Medulla oblongata (tissue), 1 donor: ENCODE measurements around the gene ANKIB1.
A peak's percentile ranks its signal among the peaks of the same experiment; 100 is the strongest.
"Not testable (repeated sequence)": the region's sequence is repeated elsewhere in the genome, so short reads cannot be mapped to it uniquely, and the experiment has no call there.

Experiments
- DNase-seq: peaks from one replicate; pipeline ENCODE4 v3.0.0-alpha.2; 2015; ENCODE audit errors: extremely low spot score

Gene ANKIB1

DNA sequence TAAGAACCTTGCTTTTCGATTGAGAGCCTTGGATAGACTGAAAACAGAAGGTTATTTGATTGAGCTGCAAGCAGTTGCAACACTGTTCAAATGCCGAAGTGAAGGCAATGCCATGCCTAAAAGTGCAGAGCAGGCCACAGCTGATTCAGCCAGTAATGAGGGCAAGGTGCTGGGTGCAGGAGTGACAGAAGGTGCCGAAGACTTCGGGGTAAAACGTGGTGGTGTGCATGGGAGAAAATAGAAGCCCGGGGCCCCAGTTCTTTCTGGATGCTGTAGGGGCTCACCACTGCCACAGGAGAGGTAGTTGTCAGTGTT is 157.9 kb downstream of the ANKIB1 start:
- DNase-seq = no peak

DNA sequence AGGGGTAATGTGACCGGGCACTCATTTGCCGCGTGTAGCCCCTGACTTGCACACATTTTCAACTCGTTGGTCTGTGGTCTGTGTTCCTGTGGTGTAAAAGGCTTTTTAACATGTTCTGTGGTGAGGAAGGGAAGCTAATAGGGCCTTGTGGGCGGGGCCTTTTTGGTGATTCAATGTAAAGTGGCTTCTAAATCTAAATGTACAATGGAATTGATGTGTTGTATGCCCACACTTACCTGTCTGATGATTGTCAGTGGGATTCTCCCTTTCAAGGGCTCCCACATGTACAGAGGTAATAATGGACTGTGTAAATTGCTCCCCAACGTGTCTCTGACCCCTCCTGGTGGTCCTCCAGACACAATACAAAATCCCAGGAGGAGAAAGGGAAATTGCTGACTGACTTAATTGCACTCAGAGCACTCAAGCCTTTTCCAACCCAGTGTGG is 158.4 kb downstream of the ANKIB1 start:
- no peak for DNase-seq

DNA sequence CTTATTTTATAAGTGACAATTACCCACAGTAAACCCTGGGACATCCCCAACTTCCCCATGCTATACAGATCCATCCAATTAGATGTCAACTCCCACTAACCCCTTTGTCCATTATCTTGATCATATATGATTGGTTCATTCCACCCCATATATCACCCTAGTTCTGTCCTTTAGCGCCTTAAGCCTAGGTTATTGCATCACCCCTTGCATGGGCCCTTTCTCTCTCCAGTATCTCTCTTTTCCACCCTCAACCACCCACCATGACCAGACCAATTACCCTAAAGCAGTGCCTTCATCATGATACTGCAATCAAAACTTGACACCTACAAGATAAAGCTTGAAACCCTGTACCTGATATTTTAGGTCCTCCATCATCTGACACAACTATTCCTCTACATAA is 163.6 kb downstream of the ANKIB1 start:
- no peak for DNase-seq

DNA sequence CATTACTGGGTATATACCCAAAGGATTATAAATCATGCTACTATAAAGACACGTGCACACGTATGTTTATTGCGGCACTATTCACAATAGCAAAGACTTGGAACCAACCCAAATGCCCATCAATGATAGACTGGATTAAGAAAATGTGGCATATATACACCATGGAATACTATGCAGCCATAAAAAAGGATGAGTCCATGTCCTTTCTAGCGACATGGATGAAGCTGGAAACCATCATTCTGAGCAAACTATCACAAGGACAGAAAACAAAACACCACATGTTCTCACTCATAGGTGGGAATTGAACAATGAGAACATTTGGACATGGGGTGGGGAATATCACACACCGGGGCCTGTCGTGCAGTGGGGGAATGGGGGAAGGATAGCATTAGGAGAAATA is 164.4 kb downstream of the ANKIB1 start:
- DNase-seq = not testable (repeated sequence)

DNA sequence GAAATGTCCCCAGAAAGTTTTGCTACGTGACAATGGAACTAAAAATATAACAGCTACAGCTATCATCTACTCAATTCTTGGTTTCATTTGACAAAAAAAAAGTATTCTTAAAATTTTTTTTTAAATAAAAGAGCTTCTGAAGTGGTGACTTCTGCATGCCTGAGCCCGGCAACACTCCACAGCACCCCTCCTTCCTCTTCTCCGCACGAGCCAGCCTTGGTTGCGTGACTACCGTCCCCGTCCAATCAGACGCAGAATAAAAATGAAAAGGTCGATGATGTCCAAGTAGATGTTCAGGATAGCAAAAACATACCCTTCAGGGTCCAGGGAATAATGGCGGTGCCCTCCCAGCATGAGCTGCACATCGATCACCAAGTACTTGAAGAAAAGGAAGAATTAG is 167.0 kb downstream of the ANKIB1 start:
- DNase-seq = no peak

DNA sequence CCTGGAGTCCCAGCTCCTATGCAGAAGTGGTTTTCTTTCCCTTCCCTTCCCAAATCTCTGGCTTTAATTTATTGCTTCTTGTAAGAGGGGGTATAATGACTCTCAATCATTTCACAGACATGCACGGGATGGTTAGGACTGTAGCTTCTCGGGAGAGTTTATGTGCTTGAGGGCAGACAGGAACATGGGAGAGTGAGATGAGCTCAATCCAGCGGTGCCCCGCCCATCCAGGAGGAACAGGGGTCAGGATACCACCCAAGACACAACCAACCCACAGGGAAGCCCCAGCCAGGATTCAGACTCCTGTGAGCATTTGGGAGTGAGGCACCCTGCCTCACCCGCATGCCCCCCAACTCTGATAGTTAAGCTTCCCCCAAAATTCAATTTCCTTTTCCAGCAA is 167.8 kb downstream of the ANKIB1 start:
- no peak for DNase-seq

DNA sequence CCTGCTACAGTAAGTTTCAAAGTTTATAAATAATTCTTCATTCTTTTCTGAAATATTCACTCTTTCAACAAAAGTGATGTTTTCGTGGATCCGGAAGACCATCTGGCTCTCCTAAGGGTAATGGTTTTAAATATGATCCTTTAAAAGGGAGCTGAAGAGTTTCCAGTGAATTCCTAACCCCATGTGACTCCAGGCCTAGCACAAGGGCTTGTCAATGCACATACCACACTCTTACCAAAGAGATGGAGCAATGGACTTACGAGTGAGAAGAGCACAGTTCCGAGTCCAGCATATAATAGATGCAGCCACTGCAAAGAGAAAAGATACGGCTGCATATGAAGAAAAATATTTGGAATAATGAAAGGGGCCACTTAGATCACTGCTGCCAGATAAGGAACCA is 169.5 kb downstream of the ANKIB1 start:
- DNase-seq = no peak

DNA sequence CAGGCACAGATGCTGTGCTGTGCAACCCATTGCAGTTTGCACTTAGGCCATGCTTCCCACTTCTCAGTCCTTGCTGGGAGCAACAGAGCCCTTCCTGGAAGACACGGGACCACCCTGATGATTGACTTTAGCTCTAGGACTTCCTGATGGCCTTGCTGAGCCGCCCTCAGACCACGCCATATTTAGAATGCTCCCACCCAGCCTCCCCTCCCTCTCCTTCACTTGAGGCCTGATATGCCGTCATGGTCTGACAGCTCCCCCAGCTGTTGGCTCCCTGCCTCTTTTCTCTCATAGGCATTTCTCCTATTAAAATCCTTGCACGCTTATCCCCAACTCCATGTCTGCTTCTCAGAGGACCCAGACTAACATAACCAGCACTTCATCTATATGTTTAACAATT is 172.1 kb downstream of the ANKIB1 start:
- DNase-seq = peak; percentile 15

DNA sequence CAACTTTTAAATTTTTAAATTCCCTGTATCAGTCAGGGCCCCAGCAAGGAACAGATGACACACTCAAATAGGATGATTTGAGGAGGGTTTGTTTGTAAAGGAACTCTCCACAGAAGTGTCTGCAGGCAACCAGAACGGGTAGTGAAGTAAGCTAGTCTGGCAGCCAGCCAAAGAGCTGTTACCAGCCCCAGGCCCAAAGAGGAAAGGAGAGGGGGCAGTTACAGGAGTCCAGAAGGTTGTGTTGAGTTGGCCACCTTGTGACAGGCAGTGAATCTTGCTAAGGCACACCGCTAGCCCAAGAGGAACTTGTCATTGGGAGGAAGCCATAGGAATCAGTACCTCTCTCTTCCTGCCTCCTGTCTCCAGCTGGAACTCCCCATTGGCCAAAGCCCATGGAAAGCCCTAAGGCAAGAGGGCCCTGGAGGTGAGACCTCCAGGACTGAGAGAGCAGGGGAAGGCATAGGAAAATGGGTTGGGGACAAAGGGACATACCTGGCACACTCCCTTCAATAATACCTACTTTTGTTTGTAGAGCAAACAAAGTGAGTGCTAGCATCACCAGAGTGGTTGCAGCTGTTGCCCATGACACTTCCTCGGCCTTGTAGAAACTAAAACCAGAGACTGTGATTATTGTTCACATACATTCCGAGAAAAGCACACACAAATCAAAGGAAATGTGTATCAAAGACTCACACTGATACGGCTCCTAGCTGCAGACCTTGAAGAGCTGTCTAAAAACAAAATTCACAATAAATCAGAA is 176.1 kb downstream of the ANKIB1 start:
- DNase-seq = no peak

DNA sequence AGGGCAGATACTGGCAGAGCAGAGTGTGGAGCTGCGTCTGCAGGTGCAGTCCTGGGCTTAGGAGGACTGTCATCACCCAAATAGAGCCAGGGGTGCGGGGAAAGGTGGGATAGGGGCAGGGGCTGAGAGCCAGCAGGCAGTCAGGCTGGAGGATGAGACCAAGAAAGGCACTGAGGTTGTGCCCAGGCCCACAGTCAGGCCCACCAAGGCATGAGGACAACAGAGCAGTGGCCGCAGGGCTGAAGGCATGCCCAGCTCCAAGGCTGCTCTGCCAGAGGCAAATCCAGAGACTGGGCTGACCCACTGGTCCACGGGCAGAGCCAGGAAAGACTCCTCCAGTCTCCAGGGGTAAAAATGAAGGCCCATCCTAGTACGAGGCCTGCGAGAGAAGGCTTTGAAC is 177.2 kb downstream of the ANKIB1 start:
- no peak for DNase-seq

DNA sequence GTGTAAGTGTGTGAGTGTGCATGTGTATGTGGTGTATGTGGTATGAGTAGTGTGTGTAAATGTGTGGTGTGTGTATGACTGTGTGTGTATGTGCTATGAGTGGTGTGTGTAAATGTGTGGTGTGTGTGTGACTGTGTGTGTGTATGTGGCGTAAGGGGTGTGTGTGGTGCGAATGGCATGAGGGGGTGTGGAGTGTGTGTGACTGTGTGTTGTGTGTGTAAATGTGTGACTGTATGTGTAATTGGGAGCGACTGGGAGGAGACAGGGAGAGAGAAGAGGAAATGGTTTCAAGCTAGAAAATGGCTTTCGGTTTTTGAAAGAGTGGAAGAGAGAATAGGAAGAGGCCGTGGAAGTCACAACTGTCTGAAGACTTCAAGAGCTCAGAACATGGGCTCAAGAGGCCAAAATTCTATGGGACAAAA is 177.9 kb downstream of the ANKIB1 start:
- DNase-seq = no peak

DNA sequence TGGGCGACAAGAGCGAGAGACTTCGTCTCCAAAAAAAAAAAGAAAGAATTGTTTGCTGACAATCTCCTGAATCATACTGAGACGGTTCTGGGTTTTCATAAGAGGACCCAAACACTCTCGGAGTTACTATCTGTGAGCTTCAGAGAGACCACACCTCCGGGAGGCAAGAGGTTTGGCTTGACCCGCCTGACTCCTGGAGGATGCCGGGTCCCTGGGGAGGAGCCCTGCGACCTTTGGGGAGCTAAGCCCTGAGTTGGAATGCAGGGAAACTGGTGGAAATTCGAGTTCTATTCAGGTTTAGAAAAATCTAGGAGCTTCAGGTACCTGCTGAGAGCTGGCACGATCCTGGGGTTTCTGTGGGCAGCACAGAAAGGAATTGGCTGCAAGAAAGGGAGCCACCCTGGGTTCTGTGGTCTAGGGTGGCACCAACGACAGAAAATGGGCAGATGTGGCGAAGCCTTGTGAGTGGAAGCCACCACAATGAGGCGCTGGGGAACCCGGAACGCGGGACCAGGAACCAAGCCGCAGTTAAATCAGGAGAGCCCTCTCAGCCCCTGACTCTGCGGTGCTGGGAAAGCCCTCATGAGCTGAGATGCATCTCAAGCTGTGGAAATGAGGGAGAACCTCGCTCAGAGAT is 179.7 kb downstream of the ANKIB1 start:
- DNase-seq = peak; percentile 28

DNA sequence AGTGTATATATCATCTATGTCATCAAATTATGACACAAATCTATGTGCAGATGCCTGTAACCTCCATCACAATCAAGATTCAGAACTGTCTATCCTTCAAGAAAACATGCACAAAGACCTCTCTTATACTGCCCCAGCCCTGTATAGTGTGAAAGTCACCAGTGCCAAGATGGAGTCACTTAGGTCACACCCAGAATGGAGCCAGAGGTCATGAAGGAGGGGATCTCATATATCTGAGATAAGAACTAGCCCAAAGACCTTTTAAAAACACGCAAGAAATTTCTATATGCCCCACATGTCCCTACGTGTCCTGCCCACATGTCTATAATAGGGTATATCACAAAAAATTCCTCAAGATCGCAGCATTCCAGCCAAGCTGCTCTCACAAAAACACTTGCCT is 181.4 kb downstream of the ANKIB1 start:
- no peak for DNase-seq

DNA sequence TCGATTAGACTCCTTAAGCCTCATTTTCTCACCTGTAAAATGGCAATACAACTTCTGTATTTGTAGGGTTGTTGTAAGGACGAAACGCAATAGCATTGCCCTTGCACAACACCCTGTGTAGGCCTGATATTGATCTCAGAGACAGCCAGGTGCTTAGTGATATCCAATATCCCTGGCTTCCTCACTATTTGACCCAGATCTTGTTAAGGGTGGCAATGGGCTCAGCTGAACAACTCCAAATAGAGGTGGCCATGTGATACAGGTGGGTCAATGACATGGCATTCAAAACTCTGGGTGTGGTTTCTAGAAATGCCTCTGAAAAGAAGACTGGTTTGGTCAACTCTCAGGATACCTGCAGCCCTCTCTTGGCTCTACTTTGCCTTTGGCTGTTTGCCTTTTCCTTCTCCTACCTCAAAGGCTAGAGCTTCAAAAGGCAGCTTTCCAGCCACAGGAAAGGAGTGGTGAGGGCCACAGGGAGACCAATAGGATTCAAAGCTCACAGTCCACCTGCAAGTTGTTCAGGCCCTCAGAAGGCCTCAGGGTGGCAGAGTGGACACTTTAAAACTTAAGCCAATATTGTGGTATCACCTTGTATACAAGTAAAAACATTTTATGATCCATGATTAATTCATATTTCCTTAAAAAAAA is 186.6 kb downstream of the ANKIB1 start:
- DNase-seq = no peak

DNA sequence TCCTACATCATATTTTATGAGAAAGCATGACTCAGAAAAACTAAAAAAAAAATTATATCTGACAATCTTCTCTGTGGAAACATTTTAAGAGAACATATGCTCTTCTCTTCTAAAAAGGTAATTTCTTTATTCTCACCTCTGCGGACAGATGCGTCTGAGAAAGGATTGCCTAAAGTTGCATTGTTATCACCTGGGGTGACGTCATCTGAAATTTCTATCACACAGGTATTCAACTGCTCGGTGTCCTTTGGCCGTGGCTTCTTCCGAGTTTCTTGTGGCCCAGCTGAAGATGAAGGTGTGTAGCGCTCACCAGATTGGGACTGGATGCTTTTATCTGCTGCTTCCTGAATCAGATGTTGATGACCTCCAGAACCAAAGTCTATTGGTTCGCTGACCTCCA is 187.2 kb downstream of the ANKIB1 start:
- DNase-seq = no peak

DNA sequence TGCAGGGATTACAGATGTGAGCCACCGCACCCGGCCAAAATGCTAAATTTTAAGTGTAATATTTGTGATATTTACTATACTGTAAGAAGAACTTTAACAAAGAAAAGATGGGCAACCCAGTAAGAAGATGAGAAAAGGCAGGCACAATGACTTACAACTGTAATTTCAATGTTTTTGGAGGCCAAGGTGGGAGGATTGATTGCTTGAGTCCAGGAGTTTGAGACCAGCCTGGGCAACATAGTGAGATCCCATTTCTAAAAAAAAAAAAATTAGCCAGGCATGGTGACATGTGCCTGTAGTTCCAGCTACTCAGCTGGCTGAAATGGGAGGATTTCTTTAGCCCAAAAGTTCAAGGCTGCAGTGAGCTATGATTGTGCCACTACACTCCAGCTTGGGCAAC is 189.8 kb downstream of the ANKIB1 start:
- DNase-seq = no peak

DNA sequence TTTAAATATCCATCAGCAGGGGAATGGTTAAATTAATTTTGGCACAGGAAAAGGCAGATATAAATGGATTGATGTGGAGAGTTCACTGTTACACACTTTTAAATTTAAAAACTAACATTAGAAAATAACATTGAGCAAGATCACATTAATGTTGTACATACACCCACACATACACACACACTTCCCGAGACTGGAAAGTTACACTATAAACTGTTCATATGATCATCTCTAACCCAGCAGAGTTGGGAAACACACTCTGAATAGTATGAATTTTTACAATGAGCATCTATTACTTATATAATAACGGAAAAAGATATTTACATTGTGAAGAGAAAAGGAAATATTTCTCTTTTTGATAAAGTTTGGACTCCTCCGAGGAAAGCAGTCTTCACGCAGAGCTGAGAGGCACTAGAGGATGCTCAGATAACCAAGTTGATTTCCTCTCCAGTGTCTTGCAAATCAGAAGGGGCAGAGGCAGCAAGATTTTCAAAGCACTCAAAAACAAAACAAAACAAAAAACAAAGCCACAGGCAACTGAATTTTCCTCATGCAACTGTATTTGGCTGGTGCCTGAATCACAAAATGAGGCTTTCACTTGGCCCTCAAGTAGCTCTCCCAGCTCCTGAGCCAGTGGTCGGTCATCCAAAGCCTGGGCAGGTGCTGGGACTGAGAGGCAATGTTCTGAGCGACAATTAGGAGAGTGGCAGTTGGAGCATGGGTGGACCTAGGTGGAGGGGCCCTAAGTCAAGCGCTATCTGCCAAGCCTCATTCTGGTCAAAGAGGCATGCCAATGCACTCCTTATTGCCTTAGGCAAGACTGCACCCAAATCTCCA is 191.1 kb downstream of the ANKIB1 start:
- DNase-seq = no peak

DNA sequence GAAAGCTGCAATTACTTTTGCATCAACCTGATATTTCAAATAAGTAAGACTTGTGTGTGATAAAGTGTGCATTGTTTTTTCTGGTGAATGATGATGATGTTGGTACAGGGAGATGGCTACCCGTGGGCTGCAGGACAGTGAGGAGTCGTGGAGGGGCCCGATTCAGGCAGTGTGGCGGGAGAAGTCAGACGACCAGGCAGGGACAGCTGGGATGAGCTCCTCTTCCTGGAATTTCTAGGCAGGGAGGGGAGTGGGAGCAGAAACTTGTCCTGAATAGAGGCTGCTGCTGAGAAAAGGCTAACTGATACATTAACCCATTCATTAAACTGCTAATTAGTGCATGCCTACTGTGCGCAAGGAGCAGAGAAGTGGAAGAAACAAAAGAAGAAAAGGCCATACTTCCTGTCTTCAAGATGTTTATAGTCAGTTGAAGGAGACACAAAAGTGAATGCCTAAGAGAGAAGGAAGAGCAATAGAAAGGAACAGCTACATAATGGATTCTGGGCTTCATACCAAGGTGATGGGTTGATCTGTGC is 192.2 kb downstream of the ANKIB1 start:
- no peak for DNase-seq

DNA sequence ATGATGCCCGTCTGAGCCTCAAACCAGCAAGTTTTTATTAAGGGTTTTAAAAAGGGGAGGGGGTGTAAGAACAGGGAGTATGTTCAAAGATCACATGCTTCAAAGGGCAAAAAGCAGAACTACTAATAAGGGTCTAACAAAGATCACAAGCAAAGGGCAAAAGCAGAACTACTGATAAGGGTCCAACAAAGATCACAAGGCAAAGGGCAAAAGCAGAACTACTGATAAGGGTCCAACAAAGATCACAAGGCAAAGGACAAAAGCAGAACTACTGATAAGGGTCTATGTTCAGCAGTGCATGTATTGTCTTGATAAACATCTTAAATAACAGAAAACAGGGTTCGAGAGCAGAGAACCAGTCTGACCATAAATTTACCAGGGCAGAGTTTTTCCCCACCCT is 196.9 kb downstream of the ANKIB1 start:
- DNase-seq = not testable (repeated sequence)

DNA sequence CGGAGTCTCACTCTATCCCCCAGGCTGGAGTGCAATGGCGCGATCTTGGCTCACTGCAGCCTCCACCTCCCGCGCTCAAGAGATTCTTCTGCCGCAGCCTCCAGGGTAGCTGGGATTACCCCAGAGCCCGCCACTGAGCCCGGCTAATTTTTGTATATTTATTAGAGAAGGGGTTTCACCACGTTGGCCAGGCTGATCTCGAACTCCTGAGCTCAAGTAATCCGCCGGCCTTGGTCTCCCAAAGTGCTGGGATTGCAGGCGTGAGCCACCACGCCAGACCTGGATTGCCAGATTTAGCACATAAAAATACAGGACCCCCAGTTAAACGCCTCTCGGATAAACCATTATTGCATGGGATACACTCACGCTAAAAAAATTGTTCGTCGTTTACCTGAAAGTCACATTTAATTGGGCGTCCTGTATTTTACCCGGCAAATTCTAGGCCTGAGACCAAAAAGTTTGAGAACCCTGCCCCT is 201.1 kb downstream of the ANKIB1 start:
- DNase-seq = no peak

DNA sequence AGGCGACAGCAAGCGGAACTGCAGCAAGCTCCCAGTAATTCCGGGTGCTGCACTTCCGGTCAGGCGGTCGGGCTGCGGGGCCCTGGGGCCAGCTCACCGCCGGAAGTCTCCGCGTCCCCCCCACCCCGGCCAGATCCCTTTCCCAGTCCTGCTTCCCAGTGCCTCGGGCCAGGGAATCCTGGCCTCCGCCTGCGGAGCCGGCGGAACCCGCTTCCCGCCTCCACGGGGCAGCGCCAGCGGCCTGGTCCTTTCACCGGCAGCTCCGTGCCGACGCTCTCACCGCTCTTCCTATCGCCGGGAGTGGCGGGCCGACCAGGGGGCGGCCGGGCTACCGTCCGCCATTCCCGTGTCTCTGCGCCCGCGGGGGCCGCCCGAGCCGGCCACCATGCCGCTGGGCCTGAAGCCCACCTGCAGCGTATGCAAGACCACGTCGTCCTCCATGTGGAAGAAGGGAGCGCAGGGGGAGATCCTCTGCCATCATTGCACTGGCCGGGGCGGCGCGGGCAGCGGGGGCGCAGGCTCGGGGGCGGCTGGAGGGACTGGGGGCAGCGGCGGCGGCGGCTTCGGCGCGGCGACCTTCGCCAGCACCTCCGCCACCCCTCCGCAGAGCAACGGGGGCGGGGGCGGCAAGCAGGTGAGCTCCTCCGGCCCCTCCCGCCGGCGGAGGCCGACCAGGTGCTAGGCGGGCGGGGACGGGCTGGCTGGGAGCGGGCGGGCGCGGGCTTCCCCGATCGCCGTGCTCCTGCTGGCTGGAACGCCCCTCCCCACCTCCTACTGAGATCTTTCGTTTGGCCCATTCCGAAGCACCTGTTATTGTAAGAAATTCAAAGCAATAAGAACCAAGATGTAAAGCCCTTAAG is 201.8 kb downstream of the ANKIB1 start, which contains the start of gene GATAD1:
Gene GATAD1, plus strand, starts transcription at position 138 of the 860 bp plus-strand sequence. Its CDS starts 248 bp downstream, at position 386.
- peak; percentile 96 for DNase-seq
